NCI-H2081 (cell line): ENCODE measurements around the gene PLXNA1.
A peak's percentile ranks its signal among the peaks of the same experiment; 100 is the strongest.

Source experiments
- DNase-seq, 2 experiments: peaks; one replicate each; lab custom pipeline; 2025; lab: John Stamatoyannopoulos, UW

The PLXNA1 gene

GRCh38 chr3:126982471-126983175, at the start of gene PLXNA1:
Gene PLXNA1, plus strand, starts transcription at chr3:126983115. Its CDS starts 5,479 bp downstream, at chr3:126988594.
- DNase-seq, result peak; percentile 79 to 83

GRCh38 chr3:126934031-126934531, 48.8 kb upstream of the PLXNA1 start:
- peak in 1 of 2 experiments; percentile 49 for DNase-seq

- no peak for DNase-seq
These were observed 47.9 kb upstream of the PLXNA1 start for GRCh38 chr3:126934991-126935390.

GRCh38 chr3:126935756-126936509, 47.0 kb upstream of the PLXNA1 start:
- no peak for DNase-seq

GRCh38 chr3:126936853-126937425, 46.0 kb upstream of the PLXNA1 start:
- DNase-seq, result peak in 1 of 2 experiments; percentile 31

- DNase-seq, result no peak
These were observed 45.4 kb upstream of the PLXNA1 start for GRCh38 chr3:126937533-126937932.

GRCh38 chr3:126937973-126938372, 44.9 kb upstream of the PLXNA1 start:
- DNase-seq, result peak; percentile 49 to 71

GRCh38 chr3:126938520-126939337, 44.2 kb upstream of the PLXNA1 start:
- no peak for DNase-seq

- DNase-seq, result no peak
These were observed 43.6 kb upstream of the PLXNA1 start for GRCh38 chr3:126939338-126939718.

GRCh38 chr3:126939733-126940132, 43.2 kb upstream of the PLXNA1 start:
- DNase-seq, result no peak

GRCh38 chr3:126941721-126942270, 41.1 kb upstream of the PLXNA1 start:
- DNase-seq, result no peak

GRCh38 chr3:126944089-126944965, 38.6 kb upstream of the PLXNA1 start:
- no peak for DNase-seq

- DNase-seq, result no peak
These were observed 37.7 kb upstream of the PLXNA1 start for GRCh38 chr3:126945171-126945721.

GRCh38 chr3:126945891-126946290, 37.0 kb upstream of the PLXNA1 start:
- no peak for DNase-seq

- DNase-seq, result no peak
These were observed 36.5 kb upstream of the PLXNA1 start for GRCh38 chr3:126946405-126946804.

GRCh38 chr3:126947429-126947828, 35.5 kb upstream of the PLXNA1 start:
- no peak for DNase-seq

GRCh38 chr3:126948980-126949535, 33.9 kb upstream of the PLXNA1 start:
- DNase-seq, result no peak

GRCh38 chr3:126951561-126951960, 31.4 kb upstream of the PLXNA1 start:
- DNase-seq, result no peak

- no peak for DNase-seq
These were observed 30.5 kb upstream of the PLXNA1 start for GRCh38 chr3:126952261-126952982.
